ENCODE measurements around the gene LATS2.

LATS2 gene

GRCh38 chr13:20989656-20990321 lies 71.6 kb downstream of the LATS2 start:
- no peak for DNase-seq (ENCODE audit: low read depth)
- H3K4me3 ChIP-seq (ENCODE audit: low read depth, low read length) = no peak overlapping the region
- no peak for TF ChIP-seq CTCF (IDR thresholded peaks at IDR 0.05; ENCODE audit: low read depth, low read length, missing control alignments)

DNA sequence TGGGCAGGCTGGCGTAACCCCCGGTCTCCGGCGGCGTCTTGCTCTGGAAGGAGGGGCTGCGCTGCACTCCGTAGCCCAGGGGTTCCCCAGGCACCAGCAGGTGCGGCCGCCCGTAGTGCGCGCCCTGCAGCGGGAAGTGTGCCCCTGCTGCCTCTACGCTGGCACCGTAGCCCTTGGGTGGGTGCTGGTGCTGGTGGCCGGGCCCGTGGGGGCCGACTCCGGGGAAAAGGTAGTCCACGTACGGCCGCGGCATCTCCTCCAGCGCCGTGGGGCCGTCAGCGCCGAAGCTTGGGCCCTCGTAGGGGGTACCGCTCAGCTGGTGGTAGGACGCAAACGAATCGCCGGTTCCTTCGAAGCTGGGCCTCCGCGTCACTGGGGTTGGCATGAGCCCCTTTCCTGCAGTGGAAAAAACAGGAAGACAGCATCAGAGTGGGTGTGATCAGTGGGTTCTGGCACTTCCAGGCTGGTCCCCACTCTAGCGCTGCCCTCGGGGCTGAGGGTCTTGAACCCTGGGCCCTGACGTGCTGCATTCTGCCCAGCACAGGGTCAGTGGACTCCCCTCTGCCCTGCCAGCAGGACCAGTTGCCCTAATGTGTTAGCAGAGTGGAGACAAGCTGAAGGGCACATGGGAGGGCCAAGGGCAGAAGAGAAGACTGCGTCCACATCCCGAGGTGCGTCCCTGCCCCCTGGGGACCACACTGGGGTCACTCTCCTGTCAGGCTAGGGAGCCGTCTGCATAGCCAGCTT lies 72.3 kb downstream of the LATS2 start:
- no peak overlapping the region for H3K4me3 ChIP-seq (ENCODE audit: low read depth, low read length)
- no peak for DNase-seq (ENCODE audit: low read depth)
- TF ChIP-seq CTCF (IDR thresholded peaks at IDR 0.05; ENCODE audit: low read depth, low read length, missing control alignments) = no peak

DNA sequence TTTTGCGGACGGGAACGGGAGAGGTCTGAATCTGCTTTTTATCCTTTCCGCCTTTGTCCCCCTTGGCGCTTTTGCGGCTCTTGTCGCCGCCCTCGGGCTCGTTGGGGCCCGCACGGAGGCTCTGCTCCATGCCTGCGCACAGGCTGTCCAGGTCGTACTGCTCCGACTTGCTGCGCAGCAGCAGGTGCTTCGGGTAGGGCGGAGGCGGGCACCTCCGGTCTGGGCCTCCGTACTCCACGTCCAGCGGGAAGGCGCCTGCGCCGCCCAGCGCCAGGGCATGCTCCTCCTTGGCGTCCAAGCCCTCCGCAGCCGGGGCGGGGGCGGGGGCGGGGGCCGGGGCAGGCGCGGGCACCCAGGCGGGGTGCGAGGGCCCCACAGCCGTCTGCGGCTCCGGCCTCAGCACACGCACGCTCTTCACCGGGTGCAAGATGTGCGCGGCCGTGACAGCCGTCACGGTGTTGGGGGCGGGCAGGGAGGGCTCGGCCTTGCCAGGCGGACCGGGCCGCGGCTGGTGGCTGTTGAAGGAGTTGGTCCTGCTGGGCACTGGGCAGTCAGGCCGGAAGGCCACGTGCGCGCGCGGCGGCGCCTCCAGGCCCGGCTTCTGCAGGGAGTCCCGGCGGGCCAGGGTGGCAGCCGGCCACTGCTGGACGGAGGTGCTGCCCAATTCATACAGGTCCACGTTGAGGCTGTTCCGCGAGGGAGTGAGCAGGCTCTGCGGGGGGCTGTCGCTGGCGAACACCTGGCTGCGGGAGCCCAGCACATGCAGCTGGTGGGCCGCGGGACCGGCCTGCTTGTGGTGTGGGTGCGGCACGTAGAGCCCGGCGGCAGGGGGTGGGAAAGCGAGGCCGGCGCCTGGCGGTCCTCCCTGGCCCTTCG lies 73.1 kb downstream of the LATS2 start:
- no peak overlapping the region for H3K4me3 ChIP-seq (ENCODE audit: low read depth, low read length)
- no peak for DNase-seq (ENCODE audit: low read depth)
- no peak for TF ChIP-seq CTCF (IDR thresholded peaks at IDR 0.05; ENCODE audit: low read depth, low read length, missing control alignments)

DNA sequence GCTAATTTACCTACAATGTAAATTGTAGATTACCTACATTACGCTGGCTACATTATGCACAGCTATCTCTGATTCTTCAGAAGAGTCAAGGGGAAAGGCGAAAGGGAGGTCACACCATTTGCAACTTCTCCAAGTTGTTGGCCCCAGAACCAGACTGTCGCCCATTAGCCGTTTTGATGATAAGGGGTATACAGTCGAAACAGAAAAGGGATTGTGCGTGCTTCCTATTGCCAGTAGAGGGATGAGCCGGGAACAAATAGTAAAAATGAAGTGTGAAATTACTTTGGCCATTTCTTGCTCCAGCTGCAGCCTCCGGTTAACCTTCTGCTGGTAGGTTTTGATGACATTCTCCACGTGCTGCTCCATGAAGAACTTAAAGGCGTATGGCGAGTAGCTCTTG lies 73.8 kb downstream of the LATS2 start:
- TF ChIP-seq CTCF (IDR thresholded peaks at IDR 0.05; ENCODE audit: low read depth, low read length, missing control alignments) = no peak
- H3K4me3 ChIP-seq (ENCODE audit: low read depth, low read length) = no peak overlapping the region
- DNase-seq (ENCODE audit: low read depth) = no peak

GRCh38 chr13:20984879-20985278 lies 76.5 kb downstream of the LATS2 start:
- no peak overlapping the region for H3K4me3 ChIP-seq (ENCODE audit: low read depth, low read length)
- no peak for TF ChIP-seq CTCF (IDR thresholded peaks at IDR 0.05; ENCODE audit: low read depth, low read length, missing control alignments)
- DNase-seq (ENCODE audit: low read depth) = no peak

- no peak for DNase-seq (ENCODE audit: low read depth)
Observed at GRCh38 chr13:20983386-20983785, 78.0 kb downstream of the LATS2 start.

More at GRCh38 chr13:20983386-20983785, 78.0 kb downstream of the LATS2 start:
- H3K4me3 ChIP-seq (ENCODE audit: low read depth, low read length) = no peak overlapping the region
- TF ChIP-seq CTCF (IDR thresholded peaks at IDR 0.05; ENCODE audit: low read depth, low read length, missing control alignments) = no peak
